ENCODE results near the gene IFIT1.

DNA sequence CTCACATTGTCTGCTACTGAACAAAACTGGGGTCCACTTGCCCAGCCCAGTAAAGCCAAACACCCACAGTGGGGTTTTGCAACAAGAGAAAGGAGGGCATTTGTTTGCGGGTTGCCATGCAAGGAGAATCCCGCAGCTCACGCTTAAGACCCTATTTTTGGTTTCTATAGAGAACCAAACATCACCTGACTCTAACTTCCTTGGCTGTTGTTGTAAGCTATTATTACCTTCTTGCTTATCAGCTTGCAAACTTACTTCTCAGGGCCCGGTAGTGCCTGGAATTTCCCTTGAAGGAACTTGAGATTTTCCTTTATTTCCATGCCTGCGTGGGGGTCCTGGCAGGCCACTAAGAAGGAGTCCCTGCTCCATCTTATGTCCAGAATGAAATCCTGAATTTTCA, 43.9 kb upstream of the IFIT1 start:
- TF ChIP-seq, protein P1, sequence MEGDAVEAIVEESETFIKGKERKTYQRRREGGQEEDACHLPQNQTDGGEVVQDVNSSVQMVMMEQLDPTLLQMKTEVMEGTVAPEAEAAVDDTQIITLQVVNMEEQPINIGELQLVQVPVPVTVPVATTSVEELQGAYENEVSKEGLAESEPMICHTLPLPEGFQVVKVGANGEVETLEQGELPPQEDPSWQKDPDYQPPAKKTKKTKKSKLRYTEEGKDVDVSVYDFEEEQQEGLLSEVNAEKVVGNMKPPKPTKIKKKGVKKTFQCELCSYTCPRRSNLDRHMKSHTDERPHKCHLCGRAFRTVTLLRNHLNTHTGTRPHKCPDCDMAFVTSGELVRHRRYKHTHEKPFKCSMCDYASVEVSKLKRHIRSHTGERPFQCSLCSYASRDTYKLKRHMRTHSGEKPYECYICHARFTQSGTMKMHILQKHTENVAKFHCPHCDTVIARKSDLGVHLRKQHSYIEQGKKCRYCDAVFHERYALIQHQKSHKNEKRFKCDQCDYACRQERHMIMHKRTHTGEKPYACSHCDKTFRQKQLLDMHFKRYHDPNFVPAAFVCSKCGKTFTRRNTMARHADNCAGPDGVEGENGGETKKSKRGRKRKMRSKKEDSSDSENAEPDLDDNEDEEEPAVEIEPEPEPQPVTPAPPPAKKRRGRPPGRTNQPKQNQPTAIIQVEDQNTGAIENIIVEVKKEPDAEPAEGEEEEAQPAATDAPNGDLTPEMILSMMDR (IDR thresholded peaks at IDR 0.05), result no peak
- TF ChIP-seq POLR2A (IDR thresholded peaks at IDR 0.05), result no peak

All from uterus (tissue), 2 donors.